HG03439 (cell line): ENCODE measurements around the gene FLG2.
"Not testable (repeated sequence)": the region's sequence is repeated elsewhere in the genome, so short reads cannot be mapped to it uniquely, and the experiment has no call there.

ENCODE experiments used
- ATAC-seq: cut with Tn5 transposase; IDR thresholded peaks from one replicate; pipeline ENCODE4 v1.9.1; 2021; ENCODE audit warnings: mild to moderate bottlenecking, moderate library complexity; ENCODE audit not compliant: unreplicated experiment

FLG2 gene

DNA sequence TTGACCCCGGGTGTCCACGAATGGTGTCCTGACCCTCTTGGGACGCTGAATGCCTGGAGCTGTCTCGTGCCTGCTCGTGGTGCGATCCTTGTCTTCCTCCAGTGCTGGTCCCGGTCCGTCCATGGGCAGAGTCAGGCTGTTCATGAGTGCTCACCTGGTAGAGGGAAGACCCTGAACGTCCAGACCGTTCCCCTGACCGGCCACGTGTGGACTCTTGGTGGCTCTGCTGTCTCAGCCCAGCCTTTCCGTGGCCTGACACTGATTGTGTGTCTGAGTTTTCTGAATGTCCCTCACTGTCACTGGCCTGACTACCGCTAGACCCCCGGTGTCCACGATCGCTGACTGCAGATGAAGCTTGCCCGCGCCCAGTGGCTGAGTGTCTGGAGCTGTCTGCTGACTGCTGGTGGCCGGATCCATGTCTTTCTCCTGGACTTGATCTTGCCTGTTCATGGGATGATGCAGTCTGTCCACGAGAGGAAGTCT, 46.4 kb downstream of the FLG2 start:
- ATAC-seq: no peak

DNA sequence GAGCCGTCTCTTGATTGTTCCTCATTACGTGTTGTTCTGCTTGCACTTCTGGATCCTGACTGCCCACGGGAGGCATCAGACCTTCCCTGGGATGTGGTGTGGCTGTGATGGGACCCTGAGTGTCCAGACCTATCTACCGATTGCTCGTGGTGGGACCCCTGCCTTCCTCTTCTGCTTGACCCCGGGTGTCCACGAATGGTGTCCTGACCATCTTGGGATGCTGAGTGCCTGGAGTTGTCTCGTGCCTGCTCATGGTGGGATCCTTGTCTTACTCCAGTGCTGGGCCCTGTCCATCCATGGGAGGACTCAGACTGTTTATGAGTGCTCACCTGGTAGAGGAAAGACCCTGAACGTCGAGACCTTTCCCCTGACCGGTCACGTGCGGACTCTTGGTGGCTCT, 47.6 kb downstream of the FLG2 start:
- ATAC-seq: not testable (repeated sequence)

GRCh38 chr1:152309955-152310354, 49.9 kb downstream of the FLG2 start:
- ATAC-seq: no peak

DNA sequence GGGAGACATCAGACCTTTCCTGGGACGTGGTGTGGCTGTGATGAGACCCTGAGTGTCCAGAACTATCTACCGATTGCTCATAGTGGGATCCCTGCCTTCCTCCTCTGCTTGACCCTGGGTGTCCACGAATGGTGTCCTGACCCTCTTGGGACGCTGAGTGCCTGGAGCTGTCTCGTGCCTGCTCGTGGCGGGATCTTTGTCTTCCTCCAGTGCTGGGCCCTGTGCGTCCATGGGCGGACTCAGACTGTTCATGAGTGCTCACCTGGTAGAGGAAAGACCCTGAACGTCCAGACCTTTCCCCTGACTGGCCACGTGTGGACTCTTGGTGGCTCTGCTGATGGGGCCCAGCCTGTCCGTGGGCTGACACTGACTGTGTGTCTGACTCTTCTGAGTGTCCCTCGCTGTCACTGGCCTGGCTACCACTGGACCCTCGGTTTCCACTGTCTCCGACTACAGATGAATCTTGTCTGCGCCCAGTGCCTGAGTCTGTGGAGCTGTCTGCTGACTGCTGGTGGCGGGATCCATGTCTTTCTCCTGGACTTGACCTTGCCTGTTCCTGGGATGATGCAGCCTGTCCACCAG, 50.4 kb downstream of the FLG2 start:
- ATAC-seq: not testable (repeated sequence)

DNA sequence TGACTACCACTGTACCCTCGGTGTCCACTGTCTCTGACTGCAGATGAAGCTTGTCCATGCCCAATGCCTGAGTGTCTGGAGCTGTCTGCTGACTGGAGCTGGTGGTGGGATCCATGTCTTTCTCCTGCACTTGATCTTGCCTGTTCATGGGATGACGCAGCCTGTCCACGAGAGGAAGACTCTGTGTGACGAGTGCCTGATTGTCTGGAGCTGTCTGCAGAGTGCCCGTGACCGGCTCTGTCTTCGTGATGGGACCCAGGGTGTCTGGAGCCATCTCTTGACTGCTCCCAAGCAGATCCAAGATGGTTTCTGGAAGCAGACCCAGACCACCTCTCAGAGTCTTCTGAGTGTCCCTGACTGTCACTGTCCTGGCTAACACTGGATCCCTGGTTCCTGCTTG, 51.0 kb downstream of the FLG2 start:
- not testable (repeated sequence) for ATAC-seq

DNA sequence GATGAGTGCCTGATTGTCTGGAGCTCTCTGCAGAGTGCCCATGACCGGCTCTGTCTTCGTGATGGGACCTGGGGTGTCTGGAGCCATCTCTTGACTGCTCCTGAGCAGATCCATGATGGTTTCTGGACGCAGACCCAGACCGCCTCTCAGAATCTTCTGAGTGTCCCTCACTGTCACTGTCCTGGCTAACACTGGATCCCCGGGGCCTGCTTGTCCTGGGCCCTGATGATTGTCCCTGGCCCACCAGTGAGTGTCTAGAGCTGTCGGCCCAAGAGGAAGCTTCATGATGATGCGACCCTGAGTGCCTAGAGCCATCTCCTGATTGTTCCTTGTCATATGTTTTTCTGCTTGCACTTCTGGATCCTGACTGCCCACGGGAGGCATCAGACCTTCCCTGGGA, 51.8 kb downstream of the FLG2 start:
- ATAC-seq: not testable (repeated sequence)

DNA sequence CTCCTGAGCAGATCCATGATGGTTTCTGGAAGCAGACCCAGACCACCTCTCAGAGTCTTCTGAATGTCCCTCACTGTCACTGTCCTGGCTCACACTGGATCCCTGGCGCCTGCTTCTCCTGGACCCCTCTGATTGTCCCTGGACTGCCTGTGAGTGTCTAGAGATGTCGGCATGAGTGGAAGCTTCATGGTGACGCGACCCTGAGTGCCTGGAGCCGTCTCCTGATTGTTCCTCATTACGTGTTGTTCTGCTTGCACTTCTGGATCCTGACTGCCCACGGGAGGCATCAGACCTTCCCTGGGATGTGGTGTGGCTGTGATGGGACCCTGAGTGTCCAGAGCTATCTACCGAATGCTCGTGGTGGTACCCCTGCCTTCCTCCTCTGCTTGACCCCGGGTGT, 53.7 kb downstream of the FLG2 start:
- ATAC-seq: not testable (repeated sequence)

DNA sequence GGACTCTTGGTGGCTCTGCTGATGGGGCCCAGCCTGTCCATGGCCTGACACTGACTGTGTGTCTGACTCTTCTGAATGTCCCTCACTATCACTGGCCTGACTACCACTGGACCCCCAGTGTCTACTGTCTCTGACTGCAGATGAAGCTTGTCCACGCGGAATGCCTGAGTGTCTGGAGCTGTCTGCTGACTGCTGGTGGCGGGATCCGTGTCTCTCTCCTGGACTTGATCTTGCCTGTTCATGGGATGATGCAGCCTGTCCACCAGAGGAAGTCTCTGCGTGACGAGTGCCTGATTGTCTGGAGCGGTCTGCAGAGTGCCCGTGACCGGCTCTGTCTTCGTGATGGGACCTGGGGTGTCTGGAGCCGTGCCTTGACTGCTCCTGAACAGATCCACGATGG, 55.0 kb downstream of the FLG2 start:
- ATAC-seq: not testable (repeated sequence)

GRCh38 chr1:152303139-152303872, 56.5 kb downstream of the FLG2 start:
- not testable (repeated sequence) for ATAC-seq
